GM19467 (cell line): ENCODE measurements around the gene TBC1D22A.
A peak's percentile ranks its signal among the peaks of the same experiment; 100 is the strongest.
"Not testable (repeated sequence)": the region's sequence is repeated elsewhere in the genome, so short reads cannot be mapped to it uniquely, and the experiment has no call there.

Experiments
- ATAC-seq: cut with Tn5 transposase; IDR thresholded peaks from one replicate; pipeline ENCODE4 v1.9.1; 2021; ENCODE audit warnings: mild to moderate bottlenecking, moderate library complexity; ENCODE audit not compliant: unreplicated experiment

Gene TBC1D22A

GRCh38 chr22:46770151-46770641, 7.7 kb downstream of the TBC1D22A start:
- ATAC-seq = no peak

DNA sequence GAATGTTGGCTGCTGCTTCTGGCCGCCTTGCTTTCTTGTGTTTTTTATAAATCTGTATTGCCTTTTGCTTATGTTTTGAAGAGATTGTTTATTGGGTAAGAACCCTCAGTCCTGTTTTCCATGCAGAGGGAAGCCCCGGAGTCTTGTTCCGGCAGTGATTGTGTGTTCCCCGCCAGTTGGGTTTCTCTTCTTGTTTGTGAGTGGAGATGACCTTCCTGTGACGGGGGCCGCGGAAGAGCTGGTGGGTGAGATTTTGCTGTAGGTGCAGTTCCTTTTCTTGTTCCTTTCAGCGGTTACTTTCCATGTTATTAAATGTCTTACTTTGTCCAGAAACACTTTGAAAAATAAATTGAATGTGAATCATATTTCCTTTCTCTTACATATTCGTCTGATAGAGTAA, 8.3 kb downstream of the TBC1D22A start:
- ATAC-seq = no peak

DNA sequence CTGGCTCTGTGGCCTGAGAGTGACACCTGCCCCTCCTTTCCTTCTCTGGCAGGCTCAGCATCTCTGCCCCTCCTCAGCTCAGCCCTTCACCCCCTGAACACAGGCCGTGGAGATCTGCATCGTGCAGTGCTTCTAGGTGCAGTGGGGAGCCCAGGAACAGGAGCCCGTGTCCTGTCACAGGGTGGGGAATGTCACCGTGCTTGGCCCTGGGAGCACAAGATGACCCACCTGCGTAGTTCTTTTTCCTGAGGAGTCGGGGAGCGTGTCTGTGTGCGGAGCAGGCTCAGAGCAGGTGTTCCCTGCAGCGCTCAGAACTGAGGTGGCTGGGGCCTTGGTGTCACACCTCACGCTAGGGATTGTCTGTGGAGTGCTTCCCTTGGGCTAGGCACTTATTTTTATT, 10.6 kb downstream of the TBC1D22A start:
- no peak for ATAC-seq

DNA sequence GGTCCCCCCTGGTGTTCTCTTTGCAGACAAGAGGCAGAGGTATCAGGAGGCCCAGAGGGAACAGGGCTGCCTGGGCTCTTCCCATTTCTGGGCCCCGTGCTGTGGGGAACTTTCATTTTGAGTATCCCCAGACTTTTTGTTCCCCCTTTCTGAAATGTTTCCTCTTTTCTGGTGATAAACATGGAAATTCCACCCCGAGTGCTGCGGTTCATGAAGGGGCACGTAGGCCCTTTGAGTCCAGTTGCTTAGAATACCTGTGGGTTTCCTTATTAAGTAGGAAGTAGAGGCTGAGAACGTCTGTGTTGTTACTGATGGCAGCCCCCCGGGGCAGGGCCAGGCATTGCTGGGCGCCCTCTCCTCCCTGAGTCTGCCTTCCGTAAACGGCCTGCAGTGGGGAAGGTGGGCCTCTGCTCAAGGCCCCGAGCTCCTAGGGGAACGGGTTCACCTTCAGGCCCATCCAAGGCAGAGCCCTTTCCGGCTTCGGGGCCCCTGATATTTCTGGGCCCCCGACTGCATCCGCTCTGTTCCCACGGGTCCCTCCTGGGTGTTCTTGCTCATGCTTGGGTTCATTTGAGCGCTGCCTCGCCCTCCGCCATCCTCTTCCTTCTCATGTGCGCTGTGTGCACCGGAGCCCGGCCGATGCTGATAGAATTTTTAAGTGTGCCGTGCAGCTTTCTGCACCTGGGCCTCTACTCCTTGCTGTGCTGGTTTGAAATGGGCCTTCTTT, 12.0 kb downstream of the TBC1D22A start:
- ATAC-seq = no peak

DNA sequence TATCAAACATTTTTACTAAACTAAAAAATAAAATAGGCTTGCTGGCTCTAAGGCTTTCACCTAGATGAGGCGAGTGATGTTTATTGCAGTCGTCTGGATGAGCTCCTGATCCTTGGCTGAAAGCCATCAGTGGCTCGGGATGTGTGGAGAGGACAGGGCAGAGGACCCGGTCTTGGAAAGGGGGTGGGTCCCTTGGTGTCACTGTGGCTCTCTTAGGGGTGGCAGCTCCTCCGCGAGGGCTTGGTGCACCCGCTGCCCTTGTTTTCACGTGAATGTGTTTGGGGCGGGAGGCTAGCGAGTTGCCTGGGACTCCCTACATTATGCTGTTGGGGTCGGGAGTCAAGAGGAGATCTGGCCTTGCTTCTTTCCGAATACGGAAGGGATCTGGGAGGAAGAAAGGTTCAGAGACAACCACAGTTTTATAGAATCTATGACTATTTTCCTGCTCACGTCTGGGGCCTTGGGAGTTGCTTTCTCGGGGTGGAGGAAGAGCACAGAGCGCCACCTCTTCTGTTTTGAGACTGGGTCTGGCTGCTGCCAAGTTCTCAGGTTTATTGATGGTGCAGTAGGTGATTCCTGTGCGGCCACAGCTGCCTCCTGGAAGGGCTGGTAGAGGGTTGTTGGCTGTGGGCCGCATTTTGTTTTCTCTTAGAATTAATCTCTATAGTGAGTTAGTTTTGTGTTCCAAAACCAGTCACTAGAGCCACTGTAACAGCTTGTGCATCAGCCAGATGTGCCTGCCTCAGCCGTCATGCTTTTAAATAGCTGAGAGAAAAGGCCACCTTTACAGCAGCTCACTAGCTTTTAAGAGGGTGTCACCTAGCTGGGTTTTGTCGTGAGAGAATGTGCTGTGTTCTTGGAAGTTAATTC, 12.8 kb downstream of the TBC1D22A start:
- no peak for ATAC-seq

DNA sequence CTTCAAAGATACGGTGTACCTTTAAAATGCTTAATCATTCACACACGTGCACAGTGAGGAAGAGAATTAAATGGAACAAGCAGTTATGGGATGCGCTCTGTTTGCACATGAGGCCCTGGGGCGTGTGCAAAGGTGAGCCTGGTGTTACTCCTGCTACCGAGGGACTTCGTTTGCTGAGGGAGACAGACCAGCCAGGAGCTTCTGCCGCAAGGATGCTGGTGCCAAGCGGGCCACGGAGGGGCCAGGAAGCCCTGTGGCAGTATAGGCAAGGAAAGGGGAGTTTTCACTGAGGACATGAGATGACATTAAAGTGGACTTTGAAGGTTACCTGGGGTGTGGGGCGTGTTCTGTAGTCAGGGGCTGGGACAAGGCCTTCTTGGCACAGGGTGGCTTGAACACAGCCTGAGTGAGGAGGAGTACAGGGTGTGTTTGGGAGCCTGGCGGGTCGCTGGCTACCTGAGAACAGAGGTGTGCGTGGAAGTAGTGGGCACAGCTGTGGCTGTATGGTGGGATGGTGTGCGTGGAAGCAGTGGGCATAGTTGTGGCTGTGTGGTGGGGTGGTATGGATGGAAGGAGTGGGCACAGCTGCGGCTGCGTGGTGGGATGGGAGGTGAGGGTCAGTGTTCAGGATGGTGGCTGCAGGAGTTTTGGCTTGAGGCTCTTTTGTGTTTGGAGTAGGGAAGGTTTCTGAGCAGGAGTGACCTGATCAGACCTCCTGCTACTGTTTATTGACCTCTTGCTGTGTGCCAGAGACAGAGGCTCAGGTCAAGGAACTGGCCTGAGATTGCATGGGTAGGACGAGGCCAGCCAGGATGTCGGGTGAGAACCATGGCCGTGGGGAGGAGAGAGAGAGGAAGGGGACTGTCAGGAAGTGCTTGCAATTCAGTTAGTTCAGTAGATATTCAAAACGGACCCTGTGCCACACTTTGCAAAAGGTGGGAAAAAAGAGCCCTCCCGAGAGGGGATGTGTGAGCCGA, 13.7 kb downstream of the TBC1D22A start:
- ATAC-seq = no peak

DNA sequence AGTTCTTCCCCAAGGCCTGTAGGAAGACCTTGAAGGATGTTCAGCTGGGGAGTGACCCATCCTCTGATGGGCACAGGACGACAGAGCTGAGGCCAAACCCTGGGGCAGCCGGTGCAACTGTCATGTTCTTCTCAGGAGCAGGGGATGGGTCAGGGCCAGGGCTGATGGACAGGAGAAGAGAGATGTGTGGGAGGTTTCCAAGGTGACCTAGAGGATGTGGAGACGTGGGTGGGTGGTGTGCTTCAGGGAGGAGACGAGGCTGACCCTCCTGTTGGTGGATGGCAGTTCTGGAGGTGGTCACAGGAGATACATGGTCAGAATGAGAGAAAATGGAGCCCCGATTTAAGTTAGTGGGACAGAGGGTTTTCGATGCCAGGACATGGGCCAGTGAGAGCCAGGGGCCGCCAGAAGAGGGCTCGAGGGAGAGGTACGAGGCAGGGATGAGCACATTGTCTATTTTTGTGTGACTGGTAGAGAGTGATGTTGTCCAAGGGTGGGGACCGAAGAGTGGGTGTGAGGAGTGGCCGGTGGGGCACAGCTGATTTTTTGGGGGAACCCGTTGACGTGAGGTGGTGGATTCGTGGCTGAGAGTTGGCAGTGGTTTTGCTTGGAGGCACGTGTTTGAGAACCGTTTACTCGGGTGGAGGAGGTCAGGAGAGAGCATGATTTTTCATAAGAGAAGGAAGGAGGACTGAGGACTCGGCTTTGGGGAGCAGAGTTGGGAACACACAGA, 14.6 kb downstream of the TBC1D22A start:
- ATAC-seq = no peak

DNA sequence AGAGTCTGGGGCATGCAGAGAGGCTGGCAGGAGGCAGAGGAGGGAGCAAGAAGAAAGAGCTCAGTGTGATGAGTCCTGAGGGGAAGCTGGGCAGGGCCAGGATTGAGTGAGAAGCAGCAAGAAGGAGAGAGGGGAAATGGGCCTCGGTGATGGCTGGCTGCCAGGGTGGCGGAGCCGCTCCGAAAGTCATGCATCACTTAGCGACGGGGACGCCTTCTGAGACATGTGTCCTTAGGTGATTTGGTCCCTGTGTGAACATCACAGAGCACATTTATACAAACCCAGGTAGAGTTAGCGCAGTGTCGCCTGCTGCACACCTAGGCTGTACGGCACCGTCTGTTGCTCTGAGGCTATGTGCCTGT, 15.1 kb downstream of the TBC1D22A start:
- ATAC-seq = no peak

DNA sequence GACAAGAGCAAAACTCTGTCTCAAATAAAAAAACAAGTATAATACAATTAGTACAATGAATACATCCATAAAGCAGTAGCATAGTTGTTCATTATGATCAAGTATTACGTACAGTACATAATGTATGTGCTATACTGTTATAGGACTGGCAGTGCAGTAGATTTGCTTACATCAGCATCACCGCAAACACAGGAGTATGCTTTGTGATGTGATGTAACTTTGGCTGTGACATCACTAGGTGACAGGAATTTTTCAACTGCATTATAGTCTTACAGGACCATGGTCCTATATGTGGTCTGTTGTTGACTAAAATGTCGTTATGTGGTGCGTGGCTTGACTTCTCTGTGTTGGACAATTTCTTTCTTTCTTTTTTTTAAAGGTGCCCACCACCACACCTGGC, 16.6 kb downstream of the TBC1D22A start:
- ATAC-seq = no peak

- no peak for ATAC-seq
Observed at GRCh38 chr22:46779651-46780050, 17.2 kb downstream of the TBC1D22A start.

DNA sequence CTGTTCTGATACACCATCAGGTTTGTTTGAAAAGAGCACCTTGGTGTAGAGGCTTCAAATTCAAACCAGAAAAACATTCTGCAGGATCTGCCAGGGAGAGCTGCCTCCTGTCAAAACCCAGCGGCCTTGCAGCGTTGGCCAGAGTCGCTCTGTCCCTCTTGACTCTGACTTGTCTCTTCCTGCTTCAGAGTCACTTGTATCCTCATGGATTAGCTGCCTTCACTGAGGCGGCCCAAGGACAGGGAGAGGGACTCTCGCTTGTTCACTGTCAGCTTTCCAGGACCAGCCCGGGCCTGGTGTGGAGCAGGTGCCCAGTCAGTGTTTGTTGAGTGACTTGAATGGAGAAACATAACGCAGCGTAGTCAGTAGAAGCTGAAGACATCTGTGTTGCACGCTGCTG, 18.0 kb downstream of the TBC1D22A start:
- ATAC-seq = no peak

- ATAC-seq = no peak
Observed at GRCh38 chr22:46781291-46781690, 18.8 kb downstream of the TBC1D22A start.

GRCh38 chr22:46782200-46782599, 19.8 kb downstream of the TBC1D22A start:
- ATAC-seq = not testable (repeated sequence)

- no peak for ATAC-seq
Observed at GRCh38 chr22:46783721-46784120, 21.3 kb downstream of the TBC1D22A start.

- ATAC-seq = peak; percentile 56
Observed at GRCh38 chr22:46788441-46789172, 26.2 kb downstream of the TBC1D22A start.

GRCh38 chr22:46789992-46790391, 27.5 kb downstream of the TBC1D22A start:
- no peak for ATAC-seq

- no peak for ATAC-seq
Observed at GRCh38 chr22:46791201-46791731, 28.8 kb downstream of the TBC1D22A start.

- ATAC-seq = no peak
Observed at GRCh38 chr22:46792061-46792796, 29.8 kb downstream of the TBC1D22A start.

DNA sequence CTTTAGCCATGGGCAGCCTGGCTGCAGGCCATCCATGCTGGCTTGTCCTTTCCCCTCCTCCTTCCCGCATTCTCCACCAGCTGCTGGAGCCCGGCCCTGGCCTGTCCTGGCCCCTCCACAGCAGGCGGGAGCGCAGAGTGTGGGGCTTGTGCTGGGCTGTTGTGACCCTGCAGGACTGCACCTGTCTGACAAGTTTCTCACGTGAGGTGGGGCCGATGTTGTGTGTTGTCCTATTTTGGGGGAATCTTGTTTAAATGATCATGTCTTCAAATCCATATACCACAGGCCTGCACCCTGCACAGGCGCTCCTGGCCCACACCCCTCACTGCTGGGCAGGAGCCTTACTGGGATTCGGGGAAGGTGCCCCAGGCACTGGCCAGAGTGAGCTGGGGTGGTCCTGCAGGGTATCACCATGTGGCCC, 30.4 kb downstream of the TBC1D22A start:
- no peak for ATAC-seq
